Neural crest cell (in vitro differentiated cells): ENCODE measurements around the gene NTM. TPM values are rescaled to one million over a fixed set of nuclear protein-coding genes. Genes with fewer than 3 reads are reported as not detected.

Source experiments
- DNase-seq: peaks from one replicate; pipeline ENCODE4 v3.0.0; 2021; ENCODE audit warnings: low read depth, mixed read lengths, low spot score
- H3K27ac Mint-ChIP-seq: one replicate; pipeline ENCODE4 v1.8.0; 2021; ENCODE audit warnings: mild to moderate bottlenecking, mixed read lengths; ENCODE audit not compliant: unreplicated experiment
- H3K27me3 Mint-ChIP-seq: 2 replicates; pipeline ENCODE4 v1.8.0; 2021; ENCODE audit warnings: low read depth, mild to moderate bottlenecking, mixed read lengths
- H3K36me3 Mint-ChIP-seq: 2 replicates; pipeline ENCODE4 v1.8.0; 2021; ENCODE audit warnings: low read depth, mild to moderate bottlenecking, mixed read lengths
- H3K4me1 Mint-ChIP-seq: 2 replicates; pipeline ENCODE4 v1.8.0; 2021; ENCODE audit warnings: mixed read lengths
- H3K4me3 Mint-ChIP-seq: one replicate; pipeline ENCODE4 v1.8.0; 2021; ENCODE audit warnings: mild to moderate bottlenecking, mixed read lengths
- H3K9me3 Mint-ChIP-seq: 2 replicates; pipeline ENCODE4 v1.8.0; 2021; ENCODE audit warnings: mixed read lengths
- total RNA-seq: library from RNA; stranded (reverse); gene quantifications from 2 replicates; pipeline ENCODE4 v1.2.1, GENCODE V29; 2021
- TF ChIP-seq, protein P1 (sequence below): fragments of 200-600 bp; sonication (generic); conservative IDR thresholded peaks from 2 replicates; pipeline ENCODE4 v1.5.0; 2021; ENCODE audit warnings: antibody characterized with exemption, mild to moderate bottlenecking

Gene NTM
- total RNA-seq, 1 donor from 2014 or later: 11.3 TPM

DNA sequence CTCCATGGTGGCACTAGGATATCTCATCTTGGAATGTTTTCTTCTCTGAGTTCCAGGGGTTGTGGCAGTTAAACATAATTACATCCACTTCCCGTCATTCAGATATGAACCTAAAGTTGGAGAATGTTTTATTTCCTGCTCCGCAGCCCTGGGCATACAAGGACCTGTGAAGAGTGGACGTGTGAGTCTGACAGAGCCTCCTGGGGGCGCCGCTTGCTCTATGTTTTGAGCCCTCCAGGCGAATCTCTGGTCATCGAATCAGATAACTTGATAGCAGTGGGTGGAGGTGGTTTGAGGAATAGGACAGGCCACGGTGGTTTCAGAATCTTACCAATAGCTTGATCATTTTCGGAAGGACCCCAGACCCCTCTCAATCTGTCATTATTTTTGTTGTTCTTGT is 174.2 kb downstream of the NTM start:
- H3K4me3 Mint-ChIP-seq: no peak overlapping the region
- H3K36me3 Mint-ChIP-seq: peaks cover 2% of the 10 kb centered on the region
- peaks cover 16% of the 10 kb centered on the region for H3K4me1 Mint-ChIP-seq
- TF ChIP-seq, protein P1, sequence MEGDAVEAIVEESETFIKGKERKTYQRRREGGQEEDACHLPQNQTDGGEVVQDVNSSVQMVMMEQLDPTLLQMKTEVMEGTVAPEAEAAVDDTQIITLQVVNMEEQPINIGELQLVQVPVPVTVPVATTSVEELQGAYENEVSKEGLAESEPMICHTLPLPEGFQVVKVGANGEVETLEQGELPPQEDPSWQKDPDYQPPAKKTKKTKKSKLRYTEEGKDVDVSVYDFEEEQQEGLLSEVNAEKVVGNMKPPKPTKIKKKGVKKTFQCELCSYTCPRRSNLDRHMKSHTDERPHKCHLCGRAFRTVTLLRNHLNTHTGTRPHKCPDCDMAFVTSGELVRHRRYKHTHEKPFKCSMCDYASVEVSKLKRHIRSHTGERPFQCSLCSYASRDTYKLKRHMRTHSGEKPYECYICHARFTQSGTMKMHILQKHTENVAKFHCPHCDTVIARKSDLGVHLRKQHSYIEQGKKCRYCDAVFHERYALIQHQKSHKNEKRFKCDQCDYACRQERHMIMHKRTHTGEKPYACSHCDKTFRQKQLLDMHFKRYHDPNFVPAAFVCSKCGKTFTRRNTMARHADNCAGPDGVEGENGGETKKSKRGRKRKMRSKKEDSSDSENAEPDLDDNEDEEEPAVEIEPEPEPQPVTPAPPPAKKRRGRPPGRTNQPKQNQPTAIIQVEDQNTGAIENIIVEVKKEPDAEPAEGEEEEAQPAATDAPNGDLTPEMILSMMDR: no peak
- H3K9me3 Mint-ChIP-seq: peaks cover 15% of the 10 kb centered on the region
- no peak for DNase-seq
- peak overlapping the region; percentile 7 for H3K27ac Mint-ChIP-seq
- peaks cover 3% of the 10 kb centered on the region for H3K27me3 Mint-ChIP-seq

DNA sequence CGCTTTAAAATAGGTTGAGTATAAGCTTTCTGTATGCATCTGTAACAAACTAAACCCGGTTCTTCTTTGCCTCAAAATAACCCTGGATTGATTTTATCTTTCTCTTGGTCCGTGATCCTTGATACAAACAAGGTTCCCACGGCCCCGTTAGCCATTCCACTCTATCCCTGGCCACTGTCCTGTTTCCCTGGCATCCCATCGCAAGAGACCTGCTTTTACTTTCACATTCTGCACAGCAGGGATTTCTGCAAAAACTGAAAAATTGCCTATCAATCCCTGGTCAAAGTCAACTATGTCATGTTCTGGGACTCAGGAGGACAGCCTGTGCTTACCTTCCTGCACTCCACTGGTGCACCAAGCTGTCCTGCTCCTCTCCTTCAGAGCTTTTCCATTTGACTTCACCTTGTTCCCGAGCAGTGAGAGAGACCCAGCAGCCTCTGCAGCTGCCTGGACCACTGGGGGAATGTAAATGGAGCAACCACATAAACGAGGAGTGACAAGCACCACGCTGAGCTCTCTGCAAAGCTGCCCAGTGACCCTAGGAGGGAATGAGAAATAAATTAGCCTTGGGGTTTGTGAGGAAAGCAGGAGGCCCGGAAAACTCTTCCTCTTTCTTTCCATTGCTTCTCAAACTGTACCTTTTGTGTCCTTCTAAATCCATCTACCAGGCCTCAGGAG is 175.9 kb downstream of the NTM start:
- H3K27me3 Mint-ChIP-seq: peaks cover 3% of the 10 kb centered on the region
- no peaks in the 10 kb centered on the region for H3K36me3 Mint-ChIP-seq
- no peak overlapping the region for H3K4me3 Mint-ChIP-seq
- H3K9me3 Mint-ChIP-seq: peaks cover 8% of the 10 kb centered on the region
- H3K27ac Mint-ChIP-seq: peak overlapping the region; percentile 32
- TF ChIP-seq, protein P1: no peak
- peaks cover 16% of the 10 kb centered on the region for H3K4me1 Mint-ChIP-seq
- DNase-seq: no peak

DNA sequence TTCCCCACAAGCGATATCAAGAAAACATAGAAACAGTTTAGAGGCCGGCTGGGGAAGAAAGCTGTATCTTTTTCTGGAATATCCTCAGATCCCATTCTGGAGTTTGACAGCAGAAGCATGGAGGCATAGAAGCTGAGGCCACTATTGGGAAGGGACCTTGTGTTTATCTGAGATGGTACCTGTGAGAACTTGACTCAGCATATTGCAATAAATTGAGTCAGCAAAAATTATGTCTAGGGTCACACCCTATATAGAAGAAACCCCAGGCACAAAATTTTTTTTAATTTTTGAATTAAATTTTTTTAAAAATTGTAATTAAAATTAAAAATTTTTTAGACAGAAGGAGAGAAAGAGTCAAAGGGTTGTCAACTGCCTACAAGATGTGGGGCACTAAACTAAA is 178.7 kb downstream of the NTM start:
- H3K9me3 Mint-ChIP-seq: peaks cover 3% of the 10 kb centered on the region
- H3K36me3 Mint-ChIP-seq: no peaks in the 10 kb centered on the region
- no peak for DNase-seq
- H3K4me1 Mint-ChIP-seq: peaks cover 16% of the 10 kb centered on the region
- TF ChIP-seq, protein P1: no peak
- no peak overlapping the region for H3K4me3 Mint-ChIP-seq
- peaks cover 3% of the 10 kb centered on the region for H3K27me3 Mint-ChIP-seq
- H3K27ac Mint-ChIP-seq: no peak overlapping the region

DNA sequence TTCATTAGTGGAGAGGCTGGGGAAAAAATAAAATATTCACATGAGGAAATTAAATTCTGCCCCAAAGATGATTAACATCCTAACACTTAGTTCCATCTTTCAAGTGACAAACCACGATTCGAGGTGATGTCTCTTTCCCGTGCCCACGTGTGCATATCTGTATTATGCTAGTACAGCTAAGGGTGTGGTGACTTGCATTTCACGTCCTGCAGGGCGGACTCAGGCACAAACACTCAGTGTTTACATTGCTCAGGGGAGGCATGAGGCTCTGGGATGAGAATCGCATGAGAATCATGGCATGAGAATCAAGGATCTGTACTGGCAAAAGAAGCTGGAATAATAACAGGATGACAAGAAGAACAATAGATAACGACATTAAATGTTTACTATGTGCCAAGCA is 179.4 kb downstream of the NTM start:
- no peak overlapping the region for H3K27ac Mint-ChIP-seq
- no peak for DNase-seq
- no peaks in the 10 kb centered on the region for H3K9me3 Mint-ChIP-seq

DNA sequence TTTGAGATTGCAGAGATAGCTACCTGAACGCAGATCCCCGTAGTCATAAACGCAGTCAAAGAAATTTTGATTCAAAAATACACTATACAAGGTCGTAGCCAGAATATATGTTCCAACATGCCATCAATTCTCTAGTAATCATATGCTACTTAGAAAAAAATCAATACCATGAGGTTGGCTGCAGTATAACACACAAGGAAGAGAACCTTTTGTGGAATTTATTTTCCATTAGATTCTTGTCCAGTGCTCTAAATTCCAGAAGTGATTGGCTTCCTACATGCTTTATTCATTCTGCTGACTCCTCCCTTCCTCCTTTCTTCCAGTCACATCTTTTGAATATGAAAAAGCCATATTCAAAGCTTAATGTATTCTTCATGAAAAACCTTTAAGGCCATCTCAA is 189.9 kb downstream of the NTM start:
- Mint-ChIP-seq H3K27ac (no peak overlapping the region), H3K4me1 (peaks cover 21% of the 10 kb centered on the region)

More for the DNA sequence above, 179.4 kb downstream of the NTM start:
- TF ChIP-seq, protein P1: no peak
- Mint-ChIP-seq H3K27me3 (peaks cover 3% of the 10 kb centered on the region), H3K4me1 (peaks cover 12% of the 10 kb centered on the region), H3K36me3 (no peaks in the 10 kb centered on the region), H3K4me3 (no peak overlapping the region)

More for the DNA sequence above, 189.9 kb downstream of the NTM start:
- no peak for DNase-seq
- Mint-ChIP-seq H3K36me3 (no peaks in the 10 kb centered on the region), H3K4me3 (no peak overlapping the region), H3K9me3 (no peaks in the 10 kb centered on the region), H3K27me3 (no peaks in the 10 kb centered on the region)
- TF ChIP-seq, protein P1: no peak
